IMR-90 (cell line): Measurements from ENCODE around the gene UCP3. TPM values are rescaled to one million over a fixed set of nuclear protein-coding genes. Genes with fewer than 3 reads are reported as not detected.

Experiments
- ATAC-seq: fragments of 200-7000 bp; cut with Tn5 transposase; 2 replicates; pipeline ENCODE4 v1.9.1; 2020; ENCODE audit warnings: low read depth, mild to moderate bottlenecking, moderate library complexity
- BruUV-seq: library from RNA; stranded (reverse); fragments of 400-500 nt; replicated peaks from 2 replicates; lab custom pipeline; 2021; lab: Mats Ljungman, UMichigan
- CTCF ChIA-PET: fragments of 300-600 bp; formaldehyde crosslinking; extraction: SDS; loops from one replicate; lab custom pipeline; 2021; ENCODE audit warnings: antibody characterized with exemption; lab: Yijun Ruan, JAX
- POLR2A ChIA-PET: fragments of 300-600 bp; sonication (Branson Sonifier 250); formaldehyde crosslinking; loops from one replicate; lab custom pipeline; 2022; ENCODE audit warnings: antibody characterized with exemption; ENCODE audit not compliant: unreplicated experiment; lab: Charles Lee
- DNase-seq: peaks from one replicate; pipeline ENCODE4 v3.0.0; 2013
- H2AFZ ChIP-seq: replicated peaks from 2 replicates; pipeline ENCODE3; 2013; ENCODE audit warnings: low read length, mild to moderate bottlenecking; ENCODE audit not compliant: poor library complexity
- H2AK5ac ChIP-seq: 2 replicates; pipeline ENCODE4 v1.6.1; 2013; ENCODE audit warnings: low read depth, low read length, inconsistent platforms
- H2AK9ac ChIP-seq: replicated peaks from 2 replicates; pipeline ENCODE3; 2013; ENCODE audit warnings: mild to moderate bottlenecking, low read depth, low read length, moderate library complexity; ENCODE audit not compliant: poor library complexity
- H2BK120ac ChIP-seq: 2 replicates; pipeline ENCODE4 v1.6.1; 2013; ENCODE audit warnings: low read depth, low read length, inconsistent platforms
- H2BK15ac ChIP-seq: 3 replicates; pipeline ENCODE4 v1.6.1; 2013; ENCODE audit warnings: low read depth, low read length, inconsistent platforms
- H2BK20ac ChIP-seq: 2 replicates; pipeline ENCODE4 v1.6.1; 2013; ENCODE audit warnings: low read depth, mild to moderate bottlenecking, inconsistent platforms, low read length, moderate library complexity
- H2BK5ac ChIP-seq: 2 replicates; pipeline ENCODE4 v1.6.1; 2013; ENCODE audit warnings: mild to moderate bottlenecking, low read depth, low read length, inconsistent platforms; ENCODE audit not compliant: poor library complexity, severe bottlenecking
- H3K14ac ChIP-seq: replicated peaks from 2 replicates; pipeline ENCODE4 v1.6.1; 2013; ENCODE audit warnings: low read depth, low read length, inconsistent platforms
- H3K18ac ChIP-seq: 2 replicates; pipeline ENCODE4 v1.6.1; 2013; ENCODE audit warnings: low read depth, low read length, control low read depth
- H3K23ac ChIP-seq: 2 replicates; pipeline ENCODE4 v1.6.1; 2013; ENCODE audit warnings: low read depth, low read length, inconsistent platforms
- H3K27ac ChIP-seq: 2 replicates; pipeline ENCODE4 v1.5.1; 2013; ENCODE audit warnings: mild to moderate bottlenecking, control low read depth, low read length; ENCODE audit not compliant: insufficient read depth
- H3K27me3 ChIP-seq: 2 replicates; pipeline ENCODE4 v1.6.1; 2013; ENCODE audit warnings: low read length; ENCODE audit not compliant: control insufficient read depth, insufficient read depth
- H3K36me3 ChIP-seq: 2 replicates; pipeline ENCODE4 v1.6.1; 2013; ENCODE audit warnings: low read length, mixed read lengths; ENCODE audit not compliant: control insufficient read depth, insufficient read depth
- H3K4ac ChIP-seq: 2 replicates; pipeline ENCODE4 v1.6.1; 2013; ENCODE audit warnings: low read depth, low read length, inconsistent platforms
- H3K4me1 ChIP-seq: 2 replicates; pipeline ENCODE4 v1.6.1; 2013; ENCODE audit warnings: low read length, mixed read lengths; ENCODE audit not compliant: control insufficient read depth, insufficient read depth
- H3K4me2 ChIP-seq: 2 replicates; pipeline ENCODE4 v1.6.1; 2013; ENCODE audit warnings: low read depth, mild to moderate bottlenecking, control low read depth, low read length, moderate library complexity
- H3K4me3 ChIP-seq: 2 replicates; pipeline ENCODE4 v1.5.1; 2013; ENCODE audit warnings: low read depth, mild to moderate bottlenecking, control low read depth, low read length, moderate library complexity; ENCODE audit not compliant: insufficient read depth
- H3K56ac ChIP-seq: 2 replicates; pipeline ENCODE4 v1.6.1; 2013; ENCODE audit warnings: low read length, inconsistent platforms; ENCODE audit not compliant: insufficient read depth; ENCODE audit errors: extremely low read depth
- H3K79me1 ChIP-seq, 2 experiments: 2 replicates each; pipeline ENCODE4 v1.6.1; 2013; ENCODE audit warnings: low read length in 2 of 2, inconsistent platforms in 1 of 2, low read depth in 1 of 2
- H3K9ac ChIP-seq: 2 replicates; pipeline ENCODE4 v1.6.1; 2013; ENCODE audit warnings: low read depth, low read length, control low read depth
- H3K9me1 ChIP-seq: 2 replicates; pipeline ENCODE4 v1.6.1; 2013; ENCODE audit warnings: low read length, inconsistent platforms; ENCODE audit not compliant: insufficient read depth
- H3K9me3 ChIP-seq: 2 replicates; pipeline ENCODE4 v1.6.1; 2013; ENCODE audit warnings: low read length; ENCODE audit not compliant: control insufficient read depth, insufficient read depth
- H4K20me1 ChIP-seq: 2 replicates; pipeline ENCODE4 v1.6.1; 2013; ENCODE audit warnings: low read length, inconsistent platforms; ENCODE audit not compliant: insufficient read depth
- H4K5ac ChIP-seq: 2 replicates; pipeline ENCODE4 v1.6.1; 2013; ENCODE audit warnings: mild to moderate bottlenecking, low read depth, low read length, control low read depth
- H4K8ac ChIP-seq, 2 experiments: 2 replicates each; pipeline ENCODE4 v1.6.1; 2013; ENCODE audit warnings: low read depth in 2 of 2, low read length in 2 of 2, control low read depth in 1 of 2, inconsistent platforms in 1 of 2
- H4K91ac ChIP-seq: 2 replicates; pipeline ENCODE4 v1.6.1; 2013; ENCODE audit warnings: low read depth, low read length, inconsistent platforms; ENCODE audit not compliant: insufficient read depth
- BHLHE40 ChIP-seq: fragments of 150-350 bp; IDR thresholded peaks from 2 replicates; pipeline ENCODE4 v1.6.1; 2016; ENCODE audit warnings: mild to moderate bottlenecking, low read depth, low read length
- ELK1 ChIP-seq: fragments of 150-350 bp; IDR thresholded peaks from 2 replicates; pipeline ENCODE4 v1.6.1; 2016; ENCODE audit warnings: low read depth, mild to moderate bottlenecking, low read length, moderate library complexity, borderline replicate concordance
- MAZ ChIP-seq: IDR thresholded peaks from 2 replicates; pipeline ENCODE4 v1.6.1; 2012; ENCODE audit warnings: low read depth, mild to moderate bottlenecking, low read length, improper control_type of control experiment, moderate library complexity, borderline replicate concordance
- NFE2L2 ChIP-seq: fragments of 150-350 bp; IDR thresholded peaks from 2 replicates; pipeline ENCODE4 v1.6.1; 2016; ENCODE audit warnings: low read depth, mild to moderate bottlenecking, low read length
- POLR2A ChIP-seq: IDR thresholded peaks from 2 replicates; pipeline ENCODE4 v1.6.1; 2012; ENCODE audit warnings: mild to moderate bottlenecking, low read depth, low read length
- RCOR1 ChIP-seq: IDR thresholded peaks from 2 replicates; pipeline ENCODE4 v1.6.1; 2012; ENCODE audit warnings: mild to moderate bottlenecking, low read length, improper control_type of control experiment; ENCODE audit not compliant: insufficient replicate concordance
- RFX5 ChIP-seq: IDR thresholded peaks from 2 replicates; pipeline ENCODE4 v1.8.0; 2012; ENCODE audit warnings: low read depth, mild to moderate bottlenecking, low read length, moderate library complexity
- USF2 ChIP-seq: fragments of 150-350 bp; IDR thresholded peaks from 2 replicates; pipeline ENCODE4 v1.6.1; 2017; ENCODE audit warnings: mild to moderate bottlenecking, antibody characterized with exemption, low read length, low read depth
- WGBS, 2 experiments: methylation state at CpG; one replicate each; pipeline versions ENCODE4 v1.1.5 to v1.1.7; 2013; ENCODE audit warnings: missing lambda C conversion rate in 2 of 2; ENCODE audit not compliant: insufficient read length in 1 of 2; ENCODE audit errors: extremely low coverage in 2 of 2; 5-methylcytosine and 5-hydroxymethylcytosine counted together
- dilution Hi-C: fragments of 300-500 bp; cut with HindIII; formaldehyde crosslinking; loops from one replicate; pipeline ENCODE4 v1.14.3; 2018; ENCODE audit warnings: low sequenced_read_pairs; ENCODE audit not compliant: unreplicated experiment
- in situ Hi-C: fragments of 300-500 bp; cut with MboI; formaldehyde crosslinking; loops from 3 replicates; pipeline ENCODE4 v1.14.3; 2019; ENCODE audit warnings: low sequenced_read_pairs, inconsistent platforms, mixed read lengths
- intact Hi-C: fragments of 100-400 bp; cut with micrococcal nuclease; formaldehyde crosslinking; loops from 2 replicates; pipeline ENCODE4 v1.10.0; 2022
- polyA plus RNA-seq, 3 experiments: library from polyadenylated mRNA; depleted of rRNA; stranded (reverse); fragments of >200 nt; gene quantifications; 2 replicates each; pipeline ENCODE4 v1.2.3, GENCODE V29; 2012; ENCODE audit warnings: low replicate concordance in 1 of 3
- total RNA-seq: library from RNA; depleted of rRNA; stranded (reverse); fragments of >200 nt; gene quantifications from 2 replicates; pipeline ENCODE4 v1.2.3, GENCODE V29; 2012

UCP3 gene
- total and polyA plus RNA-seq, 2 of the 4 experiments (the other 2 are of a cell fraction), result under 0.01 to 0.80 TPM

GRCh38 chr11:73982990-73983740, 25.7 kb downstream of the UCP3 start:
- dilution Hi-C loops (no loop called here), intact Hi-C loops (loop anchor here (10.0 kb wide), 1 partner anchor 332 kb away; the partner anchor contains the start of gene P4HA3), in situ Hi-C loops (no loop called here)
- Histone ChIP-seq H3K4ac (peak overlapping the region; percentile 59), H2AFZ (peak overlapping the region; percentile 99), H2AK5ac (peak overlapping the region; percentile 16; the same call in 1 of the 2 replicates), H2BK5ac (peak overlapping the region; percentile 49), H4K20me1 (peaks cover 3% of the 10 kb centered on the region; the same call in 1 of the 2 replicates), H3K36me3 (no peaks in the 10 kb centered on the region), H2AK9ac (peak overlapping the region; percentile 94), H3K4me2 (peak overlapping the region; percentile 82), H3K79me1 (0 out of 4 replicates have a peak, but pooled peaks cover 0 to 10% of the 10 kb centered on the region in 2 experiments), H3K27ac (peak overlapping the region; percentile 29), H3K27me3 (no peaks in the 10 kb centered on the region), H3K14ac (peak overlapping the region; percentile 54), H3K9ac (peak overlapping the region; percentile 22; the same call in 1 of the 2 replicates), H2BK15ac (peak overlapping the region; percentile 63; the same call in 1 of the 3 replicates), H3K23ac (peak overlapping the region; percentile 44; the same call in 1 of the 2 replicates), H3K9me3 (no peaks in the 10 kb centered on the region), H2BK120ac (peak overlapping the region; percentile 27; the same call in 1 of the 2 replicates), H4K91ac (peak overlapping the region; percentile 91), H4K5ac (peak overlapping the region; percentile 1; the same call in 1 of the 2 replicates), H3K4me3 (peak overlapping the region; percentile 58), H3K56ac (peak overlapping the region; percentile 25; the same call in 1 of the 2 replicates), H2BK20ac (no peak overlapping the region), H3K4me1 (no peaks in the 10 kb centered on the region; the same call in 1 of the 2 replicates), H3K9me1 (peaks cover 9% of the 10 kb centered on the region; the same call in 1 of the 2 replicates), H4K8ac (peak overlapping the region; percentile 38 to 89), H3K18ac (0 out of 2 replicates have a peak overlapping the region, but pooled peaks have one; percentile 0)
- no TSS peak for BruUV-seq
- peak; percentile 43; the same call in 1 of the 2 replicates for TF ChIP-seq POLR2A
- TF ChIP-seq RCOR1, result peak; percentile 80
- peak; percentile 89 for TF ChIP-seq BHLHE40
- TF ChIP-seq NFE2L2, result no peak
- TF ChIP-seq RFX5, result 0 out of 2 replicates have a peak, but pooled peaks have one; percentile 8
- TF ChIP-seq USF2, result peak; percentile 65
- TF ChIP-seq ELK1, result no peak
- 0 out of 2 replicates have a peak, but pooled peaks have one; percentile 32 for TF ChIP-seq MAZ
- DNase-seq, result peak; percentile 85
- CTCF ChIA-PET, result no interaction called here
- 2% methylated on average over 20 of the region's 56 CpGs; no CpG with 5 or more reads in 1 of the 2 experiments for WGBS, 2 experiments
- peak; percentile 93 for ATAC-seq
- POLR2A ChIA-PET, result no interaction called here
